WTC11 (cell line): ENCODE measurements around the gene RPL36.

ENCODE experiments used
- JUN ChIP-seq: sonication (generic); formaldehyde crosslinking; IDR thresholded peaks from 2 replicates; pipeline ENCODE4 v1.8.0; 2023; ENCODE audit warnings: mild to moderate bottlenecking, missing genetic modification reagents
- TF ChIP-seq, protein P1 (sequence below): fragments of 200-600 bp; IDR thresholded peaks from 2 replicates; pipeline ENCODE4 v1.8.0; 2022; ENCODE audit warnings: antibody characterized with exemption
- TF ChIP-seq, protein P2 (sequence below): sonication (generic); formaldehyde crosslinking; IDR thresholded peaks from 2 replicates; pipeline ENCODE4 v1.8.1; 2023; ENCODE audit warnings: mild to moderate bottlenecking, missing genetic modification reagents, moderate library complexity

DNA sequence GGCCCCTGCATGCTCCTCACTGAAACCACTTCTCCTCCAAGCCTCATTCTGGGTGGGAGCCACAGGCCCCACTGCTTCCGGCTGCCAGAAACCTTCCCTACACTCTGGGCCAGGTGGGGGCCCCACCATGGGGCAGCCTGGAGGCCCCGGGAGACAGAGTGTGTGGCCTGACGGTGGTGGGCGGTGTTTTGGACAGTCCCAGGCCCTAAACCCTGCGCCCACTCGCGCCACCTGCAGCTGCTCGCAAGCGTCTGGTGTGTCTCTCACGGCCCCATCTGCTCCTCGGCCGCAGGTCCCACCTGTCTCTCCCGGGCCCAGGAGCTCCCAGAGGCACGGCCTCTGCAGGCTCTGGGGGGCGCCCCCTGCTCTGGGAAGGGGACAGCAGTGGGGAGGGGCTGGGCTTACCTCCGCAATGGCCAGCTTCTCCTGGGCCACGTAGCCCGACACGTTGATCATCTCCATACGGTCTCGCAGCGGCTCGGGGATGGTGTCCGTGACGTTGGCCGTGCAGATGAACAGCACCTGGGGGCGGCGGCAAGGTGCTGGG, 5.6 kb downstream of the RPL36 start:
- TF ChIP-seq, protein P1, sequence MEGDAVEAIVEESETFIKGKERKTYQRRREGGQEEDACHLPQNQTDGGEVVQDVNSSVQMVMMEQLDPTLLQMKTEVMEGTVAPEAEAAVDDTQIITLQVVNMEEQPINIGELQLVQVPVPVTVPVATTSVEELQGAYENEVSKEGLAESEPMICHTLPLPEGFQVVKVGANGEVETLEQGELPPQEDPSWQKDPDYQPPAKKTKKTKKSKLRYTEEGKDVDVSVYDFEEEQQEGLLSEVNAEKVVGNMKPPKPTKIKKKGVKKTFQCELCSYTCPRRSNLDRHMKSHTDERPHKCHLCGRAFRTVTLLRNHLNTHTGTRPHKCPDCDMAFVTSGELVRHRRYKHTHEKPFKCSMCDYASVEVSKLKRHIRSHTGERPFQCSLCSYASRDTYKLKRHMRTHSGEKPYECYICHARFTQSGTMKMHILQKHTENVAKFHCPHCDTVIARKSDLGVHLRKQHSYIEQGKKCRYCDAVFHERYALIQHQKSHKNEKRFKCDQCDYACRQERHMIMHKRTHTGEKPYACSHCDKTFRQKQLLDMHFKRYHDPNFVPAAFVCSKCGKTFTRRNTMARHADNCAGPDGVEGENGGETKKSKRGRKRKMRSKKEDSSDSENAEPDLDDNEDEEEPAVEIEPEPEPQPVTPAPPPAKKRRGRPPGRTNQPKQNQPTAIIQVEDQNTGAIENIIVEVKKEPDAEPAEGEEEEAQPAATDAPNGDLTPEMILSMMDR = no peak
- TF ChIP-seq, protein P2, sequence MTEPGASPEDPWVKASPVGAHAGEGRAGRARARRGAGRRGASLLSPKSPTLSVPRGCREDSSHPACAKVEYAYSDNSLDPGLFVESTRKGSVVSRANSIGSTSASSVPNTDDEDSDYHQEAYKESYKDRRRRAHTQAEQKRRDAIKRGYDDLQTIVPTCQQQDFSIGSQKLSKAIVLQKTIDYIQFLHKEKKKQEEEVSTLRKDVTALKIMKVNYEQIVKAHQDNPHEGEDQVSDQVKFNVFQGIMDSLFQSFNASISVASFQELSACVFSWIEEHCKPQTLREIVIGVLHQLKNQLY (CRISPR knock-in tag) = no peak
- TF ChIP-seq JUN (CRISPR knock-in tag) = no peak
